Dedifferentiated amniotic fluid mesenchymal stem cell (primary cell): ENCODE data around the gene COL20A1.

Experiments used
- DNase-seq: peaks from one replicate; pipeline ENCODE4 v3.0.0-alpha.2; 2016; ENCODE audit errors: extremely low spot score

COL20A1 gene

DNA sequence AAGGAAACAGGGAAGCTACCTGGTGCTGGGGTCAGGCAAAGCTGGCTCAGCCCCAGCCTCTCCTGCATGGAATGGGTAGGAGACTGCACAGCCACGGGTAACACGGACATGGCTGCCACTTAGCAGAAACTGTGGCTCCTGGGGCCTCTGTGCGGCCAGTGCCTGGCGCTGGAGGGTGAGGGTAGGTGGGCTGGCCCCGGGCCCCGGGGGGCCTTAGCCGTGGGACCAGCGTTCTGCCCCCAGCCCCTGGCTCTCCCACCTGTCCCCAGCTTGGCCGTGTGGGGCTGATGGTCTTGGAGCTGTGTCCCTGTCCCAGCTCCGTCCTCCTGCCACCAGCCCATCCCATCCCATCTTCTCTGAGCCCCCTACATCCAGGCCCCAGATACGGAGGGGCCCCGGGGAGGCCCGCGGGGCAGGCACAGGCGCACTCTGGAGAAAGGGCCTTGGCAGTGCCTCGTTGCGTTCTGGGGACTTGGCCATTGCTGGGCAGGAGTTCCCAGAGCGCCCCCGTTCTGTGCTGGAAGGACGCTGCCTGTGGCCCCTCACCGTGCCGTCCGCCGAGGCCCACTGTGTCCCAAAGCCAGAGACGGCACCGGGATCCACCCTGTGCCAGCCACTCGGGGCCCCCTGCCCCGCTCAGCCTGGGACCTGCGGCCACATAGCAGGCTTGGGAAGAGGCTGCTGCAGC lies 56.0 kb downstream of the COL20A1 start:
- DNase-seq, result no peak

DNA sequence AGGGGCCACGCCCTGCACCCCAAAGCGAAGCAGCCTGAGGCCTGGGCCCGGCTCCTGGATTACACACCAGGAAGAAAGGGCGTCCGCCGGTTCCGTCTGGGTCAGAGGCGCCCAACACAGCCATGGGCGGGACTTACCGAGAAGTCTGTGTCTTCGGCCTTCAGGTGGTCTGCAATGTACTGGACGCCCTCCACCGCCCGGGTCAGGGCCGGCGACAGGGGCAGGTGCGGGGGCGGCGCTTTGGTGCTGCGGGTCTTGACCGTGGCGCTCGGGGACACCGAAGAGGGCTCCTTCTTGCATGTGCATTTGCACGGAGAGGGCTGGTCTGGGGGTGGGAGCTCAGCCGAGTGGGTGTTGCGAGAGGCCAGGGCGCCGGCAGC lies 56.5 kb downstream of the COL20A1 start:
- DNase-seq, result no peak

- no peak for DNase-seq
Measured at GRCh38 chr20:63350196-63350595, 57.2 kb downstream of the COL20A1 start.

GRCh38 chr20:63350597-63351325 lies 57.8 kb downstream of the COL20A1 start:
- DNase-seq, result no peak

GRCh38 chr20:63351326-63351700 lies 58.3 kb downstream of the COL20A1 start:
- no peak for DNase-seq

- no peak for DNase-seq
Measured at GRCh38 chr20:63351811-63352591, 59.0 kb downstream of the COL20A1 start.

DNA sequence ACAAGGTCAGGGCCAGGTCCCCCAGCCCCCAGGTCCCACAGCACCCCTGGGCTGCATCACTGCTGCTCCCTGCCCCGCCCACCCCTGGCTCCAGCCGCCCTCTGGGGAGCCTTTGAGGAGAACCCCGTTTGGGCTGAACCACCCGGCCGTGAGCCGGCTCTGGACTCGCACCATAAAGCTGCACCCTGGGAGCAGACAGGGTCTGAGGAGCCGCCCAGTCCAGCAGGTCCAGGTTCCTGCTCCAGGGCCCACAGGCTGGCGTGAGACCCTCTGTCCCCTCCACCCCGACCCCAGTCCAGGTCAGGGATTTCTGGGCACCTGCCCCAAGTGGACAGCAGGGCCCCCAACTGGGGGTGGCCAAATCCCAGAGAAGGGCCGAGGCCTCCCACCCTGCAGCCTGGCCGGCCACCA lies 59.8 kb downstream of the COL20A1 start:
- DNase-seq, result no peak

GRCh38 chr20:63354636-63355350 lies 61.8 kb downstream of the COL20A1 start:
- no peak for DNase-seq

DNA sequence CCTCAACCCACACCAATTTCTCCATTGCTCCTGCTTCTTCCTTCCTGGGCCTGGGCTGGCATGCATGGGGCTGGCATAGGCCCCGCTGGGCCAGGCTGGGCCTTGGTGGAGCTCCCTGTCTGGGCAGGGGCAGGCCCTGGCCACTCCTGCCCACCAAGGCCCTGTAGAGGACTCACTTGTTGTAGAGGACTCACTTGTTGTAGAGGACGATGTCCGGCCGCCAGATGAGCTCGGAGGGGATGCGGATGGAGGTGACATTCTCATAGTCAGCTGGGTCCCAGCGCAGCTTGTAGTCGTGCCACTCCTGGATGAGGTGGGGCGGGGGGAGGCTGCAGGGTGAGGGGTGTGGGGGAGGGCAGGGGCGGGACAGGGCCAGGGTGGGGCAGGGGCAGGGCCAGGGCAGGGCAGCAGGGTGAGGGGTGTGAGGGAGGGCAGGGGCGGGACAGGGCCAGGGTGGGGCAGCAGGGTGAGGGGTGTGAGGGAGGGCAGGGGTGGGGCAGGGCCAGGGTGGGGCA lies 62.9 kb downstream of the COL20A1 start:
- DNase-seq, result no peak

DNA sequence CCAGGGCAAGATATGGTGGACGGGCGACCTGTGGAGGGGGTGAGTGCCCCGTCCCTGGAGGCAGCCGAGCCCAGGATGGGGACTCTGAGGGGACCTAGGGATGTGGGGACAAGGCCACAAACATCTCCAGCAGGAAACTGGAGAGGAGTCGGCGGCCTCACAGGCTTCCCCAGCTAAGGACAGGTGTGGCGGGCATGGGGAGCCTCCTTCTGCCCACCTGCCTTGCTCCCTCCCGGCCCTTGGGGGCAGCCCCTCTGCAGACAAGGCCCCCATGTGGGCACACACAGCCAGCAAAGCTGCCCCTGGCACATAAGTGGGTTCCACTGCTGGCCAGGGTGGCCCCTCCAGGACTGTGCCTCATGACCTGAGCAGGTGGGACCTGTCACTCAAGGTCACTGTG lies 63.5 kb downstream of the COL20A1 start:
- DNase-seq, result no peak

- no peak for DNase-seq
Measured at GRCh38 chr20:63356931-63357879, 64.2 kb downstream of the COL20A1 start.

DNA sequence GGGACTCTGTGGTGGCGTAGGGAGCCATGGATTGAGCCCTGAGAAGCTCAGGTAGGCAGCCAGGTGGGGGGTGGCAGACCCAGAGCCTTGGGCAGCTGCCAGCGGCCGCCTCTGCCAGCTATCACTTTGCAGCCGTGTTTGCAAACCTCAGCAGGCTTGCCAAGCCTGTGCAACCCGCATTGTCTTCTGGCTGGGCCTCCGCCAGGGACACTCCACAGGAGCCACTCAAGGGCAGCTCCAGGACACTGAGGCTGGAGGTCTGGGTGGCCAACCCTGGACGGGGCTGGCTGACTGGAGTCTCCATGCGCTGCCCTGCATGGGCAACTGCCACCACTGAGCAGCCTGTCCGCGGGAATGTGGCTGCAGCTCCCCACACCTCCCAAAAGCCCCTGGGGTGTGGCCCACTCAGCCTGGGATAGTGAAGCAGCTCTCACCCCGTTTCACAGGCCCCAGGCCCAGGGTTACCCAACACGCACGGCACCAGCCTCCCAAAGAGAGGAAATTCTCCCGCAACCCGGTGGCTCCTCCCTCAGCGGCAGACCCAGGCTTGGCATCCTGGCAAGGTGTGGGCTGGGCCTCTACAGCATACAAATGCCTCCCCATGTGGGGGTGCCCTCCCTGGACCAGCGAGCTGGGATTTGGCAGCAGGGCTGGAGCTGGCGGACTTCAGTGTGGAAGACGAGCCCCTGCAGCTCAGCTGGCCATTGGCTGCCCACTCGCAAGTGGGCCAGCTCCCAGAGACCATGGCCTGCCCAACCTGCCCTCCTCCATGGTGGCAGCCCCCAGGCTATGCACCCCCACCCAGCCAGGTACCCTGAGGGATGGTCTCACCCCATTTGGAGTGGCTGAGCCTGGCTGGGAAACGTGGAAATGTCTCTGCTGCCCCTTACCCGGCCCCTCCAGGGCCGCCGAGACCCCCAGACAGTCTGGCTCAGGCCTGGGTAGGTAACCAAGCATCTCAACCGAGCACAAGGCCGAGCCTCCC lies 65.2 kb downstream of the COL20A1 start:
- DNase-seq, result no peak

DNA sequence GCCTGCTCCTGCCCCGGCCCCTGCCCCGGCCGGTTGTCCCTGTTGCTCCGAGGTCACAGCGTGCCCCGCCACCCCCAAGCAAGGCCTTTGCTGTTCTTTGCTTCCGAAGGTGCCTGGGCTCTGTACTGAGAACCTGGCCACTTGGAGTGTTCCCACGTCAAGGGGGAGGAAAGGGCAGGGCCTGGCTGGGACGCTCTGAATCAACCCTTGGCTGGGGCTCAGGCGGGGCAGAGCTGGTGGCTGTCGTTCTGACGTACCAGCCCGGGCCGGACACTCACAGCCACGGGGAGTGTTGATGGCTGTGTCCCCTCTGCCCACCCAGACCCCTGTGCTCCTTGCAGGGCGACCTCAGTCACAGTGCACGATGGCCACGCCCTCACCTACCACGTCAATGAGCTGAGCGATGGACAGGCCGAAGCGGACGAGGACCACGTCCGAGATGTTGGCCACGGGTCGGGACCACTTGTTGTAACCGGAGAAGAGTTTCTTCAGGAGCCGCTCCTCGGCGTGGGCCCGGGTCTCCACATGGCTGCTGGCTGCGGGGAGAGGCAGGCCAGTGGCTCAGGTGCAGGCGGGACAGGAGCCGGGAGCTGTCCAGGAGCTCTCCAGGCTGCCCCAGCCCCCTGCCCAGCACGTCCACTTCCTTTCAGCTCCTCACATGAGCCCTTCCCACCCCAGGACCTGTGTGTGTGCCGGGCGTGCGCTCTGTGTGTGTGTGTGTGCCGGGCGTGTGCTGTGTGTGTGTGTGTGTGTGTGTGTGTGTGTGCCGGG lies 66.4 kb downstream of the COL20A1 start:
- DNase-seq, result no peak

DNA sequence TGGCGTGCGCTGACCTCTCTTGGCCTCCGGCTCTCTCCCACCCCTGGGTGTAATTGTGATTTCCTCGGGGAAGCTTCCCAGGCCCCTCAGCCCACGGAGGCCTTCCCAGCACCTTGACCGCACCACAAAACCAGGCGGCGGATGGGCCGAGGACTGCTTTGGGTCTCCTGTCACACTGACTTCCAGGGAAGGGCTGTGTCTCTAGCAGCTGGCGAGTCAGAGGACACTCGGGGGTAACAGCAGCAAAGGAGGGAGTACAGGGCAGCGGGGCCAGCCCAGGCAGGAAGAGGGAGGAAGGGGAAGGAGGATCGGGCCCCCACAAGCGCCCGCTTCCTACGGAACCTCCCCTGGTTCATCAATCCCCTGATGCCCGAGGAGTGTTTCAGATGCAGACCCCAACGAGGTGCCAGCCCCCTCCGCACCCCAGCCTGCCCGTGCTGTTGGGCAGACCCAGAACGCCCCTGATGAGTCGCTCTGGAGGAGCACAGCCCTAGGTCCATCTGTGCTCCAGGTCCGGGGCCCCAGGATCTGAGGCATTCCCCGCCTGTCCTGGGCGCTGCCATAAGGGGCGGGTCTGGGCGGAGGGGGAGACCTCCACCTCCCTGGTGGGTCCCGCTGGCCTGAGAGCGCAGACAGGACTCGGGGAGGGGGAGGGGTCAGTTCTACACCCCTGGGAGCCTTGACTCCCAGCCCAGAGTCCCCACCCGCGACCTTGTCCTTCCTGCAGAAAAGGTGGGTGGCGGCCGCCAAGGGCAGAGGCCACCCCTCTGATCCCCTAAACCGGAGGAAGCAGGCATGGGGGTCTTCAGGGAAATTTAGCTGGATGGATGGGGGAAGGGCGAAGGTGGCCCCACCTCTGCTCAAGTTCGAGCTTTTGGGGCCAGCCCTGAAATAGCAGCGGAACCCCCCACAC lies 67.2 kb downstream of the COL20A1 start:
- no peak for DNase-seq

- DNase-seq, result no peak
Measured at GRCh38 chr20:63360850-63361518, 68.0 kb downstream of the COL20A1 start, which contains the start of gene CHRNA4. Gene CHRNA4 (minus strand): TSS chr20:63361349. CDS start chr20:63361165, 184 bp downstream.

GRCh38 chr20:63361519-63362435 lies 68.8 kb downstream of the COL20A1 start:
- no peak for DNase-seq
